MM.1S (cell line): Measurements from ENCODE around the gene ZNF367.

Experiments used
- DNase-seq: peaks from one replicate; pipeline ENCODE4 v3.0.0-alpha.2; 2015
- H2AFZ ChIP-seq: fragments of 300-600 bp; sonication (generic); 2 replicates; pipeline ENCODE4 v1.6.0; 2016; ENCODE audit warnings: antibody characterized with exemption, low read length
- H3F3A ChIP-seq: fragments of 300-600 bp; sonication (generic); 2 replicates; pipeline ENCODE4 v1.6.1; 2016; ENCODE audit warnings: mild to moderate bottlenecking, antibody characterized with exemption, low read length, moderate library complexity, mixed read lengths; ENCODE audit not compliant: insufficient read depth
- H3K27ac ChIP-seq: fragments of 300-600 bp; sonication (generic); 2 replicates; pipeline ENCODE4 v1.5.1; 2016; ENCODE audit warnings: mild to moderate bottlenecking, low read length
- H3K27me3 ChIP-seq: fragments of 300-600 bp; sonication (generic); replicated peaks from 2 replicates; pipeline ENCODE4 v1.6.0; 2016; ENCODE audit warnings: low read length; ENCODE audit not compliant: insufficient read depth
- H3K36me3 ChIP-seq: fragments of 300-600 bp; sonication (generic); replicated peaks from 2 replicates; pipeline ENCODE4 v1.6.1; 2016; ENCODE audit warnings: mild to moderate bottlenecking, low read length, mixed read lengths; ENCODE audit not compliant: insufficient read depth
- H3K4me1 ChIP-seq: fragments of 300-600 bp; sonication (generic); 2 replicates; pipeline ENCODE4 v1.6.1; 2016; ENCODE audit warnings: low read length, mixed read lengths
- H3K4me2 ChIP-seq: fragments of 300-600 bp; sonication (generic); 2 replicates; pipeline ENCODE4 v1.6.0; 2016; ENCODE audit warnings: low read depth, low read length
- H3K4me3 ChIP-seq: fragments of 300-600 bp; sonication (generic); 2 replicates; pipeline ENCODE4 v1.5.1; 2016; ENCODE audit warnings: low read length, mixed read lengths
- H3K79me2 ChIP-seq: fragments of 300-600 bp; sonication (generic); 2 replicates; pipeline ENCODE4 v1.6.1; 2016; ENCODE audit warnings: mixed run types, low read length, mixed read lengths
- H3K9ac ChIP-seq: fragments of 300-600 bp; sonication (generic); 2 replicates; pipeline ENCODE4 v1.6.1; 2016; ENCODE audit warnings: low read length, mixed read lengths
- H3K9me2 ChIP-seq: fragments of 300-600 bp; sonication (generic); replicated peaks from 2 replicates; pipeline ENCODE4 v1.6.1; 2016; ENCODE audit warnings: mild to moderate bottlenecking, low read length, mixed read lengths; ENCODE audit not compliant: insufficient read depth
- H3K9me3 ChIP-seq: fragments of 300-600 bp; sonication (generic); replicated peaks from 2 replicates; pipeline ENCODE4 v1.6.1; 2016; ENCODE audit warnings: mild to moderate bottlenecking, low read length, mixed read lengths; ENCODE audit not compliant: insufficient read depth
- H4K20me1 ChIP-seq: fragments of 300-600 bp; sonication (generic); 2 replicates; pipeline ENCODE4 v1.6.1; 2016; ENCODE audit warnings: mild to moderate bottlenecking, low read length, moderate library complexity, mixed read lengths; ENCODE audit not compliant: insufficient read depth
- EZH2 ChIP-seq: fragments of 300-600 bp; sonication (generic); optimal IDR thresholded peaks from 2 replicates; pipeline ENCODE3; 2017; ENCODE audit warnings: low read depth, mild to moderate bottlenecking, antibody characterized with exemption, low read length, mixed read lengths
- EZH2phosphoT487 ChIP-seq: fragments of 300-600 bp; sonication (generic); IDR thresholded peaks from 2 replicates; pipeline ENCODE4 v1.6.1; 2018; ENCODE audit warnings: antibody characterized with exemption, low read length
- TF ChIP-seq, protein P1 (sequence below): fragments of 300-600 bp; sonication (generic); IDR thresholded peaks from 2 replicates; pipeline ENCODE4 v1.5.1; 2016; ENCODE audit warnings: antibody characterized with exemption, low read length, mixed read lengths

ZNF367 gene

DNA sequence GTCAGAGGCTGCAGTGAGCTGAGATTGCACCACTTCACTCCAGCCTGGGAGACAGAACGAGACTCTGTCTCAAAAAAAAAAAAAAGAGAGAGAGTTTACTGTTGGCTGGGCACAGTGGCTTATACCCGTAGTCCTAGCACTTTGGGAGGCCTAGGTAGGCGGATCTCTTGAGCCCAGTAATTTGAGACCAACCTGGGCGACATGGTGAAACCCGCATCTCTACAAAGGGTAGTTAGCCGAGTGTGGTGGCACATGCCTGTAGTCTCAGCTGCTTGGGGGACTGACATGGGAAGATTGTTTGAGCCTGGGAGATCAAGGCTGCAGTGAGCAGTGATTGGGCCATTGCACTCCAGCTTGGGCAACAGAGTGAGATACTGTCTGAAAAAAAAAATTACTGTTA is 44.4 kb upstream of the ZNF367 start:
- H2AFZ ChIP-seq, result no peak overlapping the region
- H3K36me3 ChIP-seq, result no peaks in the 10 kb centered on the region
- H3K79me2 ChIP-seq, result no peaks in the 10 kb centered on the region
- H3F3A ChIP-seq, result no peaks in the 10 kb centered on the region
- no peaks in the 10 kb centered on the region for H3K27me3 ChIP-seq
- H3K9me2 ChIP-seq, result no peaks in the 10 kb centered on the region
- H3K27ac ChIP-seq, result no peak overlapping the region
- no peak overlapping the region for H3K4me3 ChIP-seq
- no peaks in the 10 kb centered on the region for H3K4me1 ChIP-seq
- no peak overlapping the region for H3K4me2 ChIP-seq
- H3K9me3 ChIP-seq, result no peaks in the 10 kb centered on the region
- no peaks in the 10 kb centered on the region for H4K20me1 ChIP-seq
- DNase-seq, result no peak
- no peak overlapping the region for H3K9ac ChIP-seq
- TF ChIP-seq, protein P1, sequence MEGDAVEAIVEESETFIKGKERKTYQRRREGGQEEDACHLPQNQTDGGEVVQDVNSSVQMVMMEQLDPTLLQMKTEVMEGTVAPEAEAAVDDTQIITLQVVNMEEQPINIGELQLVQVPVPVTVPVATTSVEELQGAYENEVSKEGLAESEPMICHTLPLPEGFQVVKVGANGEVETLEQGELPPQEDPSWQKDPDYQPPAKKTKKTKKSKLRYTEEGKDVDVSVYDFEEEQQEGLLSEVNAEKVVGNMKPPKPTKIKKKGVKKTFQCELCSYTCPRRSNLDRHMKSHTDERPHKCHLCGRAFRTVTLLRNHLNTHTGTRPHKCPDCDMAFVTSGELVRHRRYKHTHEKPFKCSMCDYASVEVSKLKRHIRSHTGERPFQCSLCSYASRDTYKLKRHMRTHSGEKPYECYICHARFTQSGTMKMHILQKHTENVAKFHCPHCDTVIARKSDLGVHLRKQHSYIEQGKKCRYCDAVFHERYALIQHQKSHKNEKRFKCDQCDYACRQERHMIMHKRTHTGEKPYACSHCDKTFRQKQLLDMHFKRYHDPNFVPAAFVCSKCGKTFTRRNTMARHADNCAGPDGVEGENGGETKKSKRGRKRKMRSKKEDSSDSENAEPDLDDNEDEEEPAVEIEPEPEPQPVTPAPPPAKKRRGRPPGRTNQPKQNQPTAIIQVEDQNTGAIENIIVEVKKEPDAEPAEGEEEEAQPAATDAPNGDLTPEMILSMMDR, result no peak

DNA sequence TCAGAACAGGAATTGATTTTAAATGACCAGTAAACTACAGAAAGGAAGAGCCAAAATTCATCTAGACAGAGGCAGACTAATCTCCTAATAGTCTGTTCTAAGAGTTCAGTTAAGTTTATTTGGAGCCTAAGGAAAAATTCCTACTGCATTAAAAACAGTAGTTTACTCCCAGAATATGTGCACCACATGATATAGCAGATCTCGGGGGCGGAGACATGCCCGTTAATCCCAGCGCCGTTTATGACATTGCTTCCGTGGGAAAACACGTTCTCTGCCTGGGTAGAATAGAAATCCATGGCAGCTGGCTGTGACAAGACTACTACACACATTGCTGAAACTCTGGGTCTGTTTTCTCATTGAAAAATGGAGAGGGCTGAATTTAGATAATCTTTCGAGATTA is 43.2 kb upstream of the ZNF367 start:
- no peak for DNase-seq
- Histone ChIP-seq H3K36me3 (no peaks in the 10 kb centered on the region), H3F3A (no peaks in the 10 kb centered on the region), H3K4me3 (no peak overlapping the region), H3K27me3 (no peaks in the 10 kb centered on the region), H3K9me2 (no peaks in the 10 kb centered on the region), H3K9ac (no peak overlapping the region), H3K4me1 (no peaks in the 10 kb centered on the region), H2AFZ (no peak overlapping the region), H3K27ac (no peak overlapping the region), H3K9me3 (no peaks in the 10 kb centered on the region), H3K4me2 (no peak overlapping the region), H4K20me1 (no peaks in the 10 kb centered on the region), H3K79me2 (no peaks in the 10 kb centered on the region)
- TF ChIP-seq, protein P1, result no peak
- TF ChIP-seq EZH2phosphoT487 (no peak), EZH2 (no peak)

DNA sequence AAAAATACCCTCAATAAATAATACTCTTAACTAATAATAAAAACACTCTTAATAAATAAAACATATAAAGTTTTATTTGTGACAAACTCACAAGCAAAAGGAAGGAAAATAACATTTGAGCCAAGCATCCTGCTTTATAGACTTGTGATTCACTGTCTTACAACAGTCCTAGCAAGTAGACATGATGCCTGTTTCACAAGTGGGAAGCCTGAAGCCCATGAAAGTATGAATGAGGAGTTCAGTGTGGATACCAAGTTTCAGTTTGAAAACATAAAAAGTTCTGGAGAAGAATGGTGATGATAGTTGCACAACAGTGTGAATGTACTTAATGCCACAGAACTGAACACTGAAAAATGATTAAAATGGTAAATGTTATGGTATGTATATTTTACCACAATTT is 42.7 kb upstream of the ZNF367 start:
- Histone ChIP-seq H3K9me2 (no peaks in the 10 kb centered on the region), H3K4me2 (no peak overlapping the region), H2AFZ (no peak overlapping the region), H3K79me2 (no peaks in the 10 kb centered on the region), H4K20me1 (no peaks in the 10 kb centered on the region), H3K27me3 (no peaks in the 10 kb centered on the region), H3F3A (no peaks in the 10 kb centered on the region), H3K9ac (no peak overlapping the region), H3K4me3 (no peak overlapping the region), H3K27ac (no peak overlapping the region), H3K9me3 (no peaks in the 10 kb centered on the region), H3K4me1 (no peaks in the 10 kb centered on the region), H3K36me3 (no peaks in the 10 kb centered on the region)
- no peak for DNase-seq
- TF ChIP-seq EZH2phosphoT487, result no peak
- no peak for TF ChIP-seq EZH2
- TF ChIP-seq, protein P1, result no peak

DNA sequence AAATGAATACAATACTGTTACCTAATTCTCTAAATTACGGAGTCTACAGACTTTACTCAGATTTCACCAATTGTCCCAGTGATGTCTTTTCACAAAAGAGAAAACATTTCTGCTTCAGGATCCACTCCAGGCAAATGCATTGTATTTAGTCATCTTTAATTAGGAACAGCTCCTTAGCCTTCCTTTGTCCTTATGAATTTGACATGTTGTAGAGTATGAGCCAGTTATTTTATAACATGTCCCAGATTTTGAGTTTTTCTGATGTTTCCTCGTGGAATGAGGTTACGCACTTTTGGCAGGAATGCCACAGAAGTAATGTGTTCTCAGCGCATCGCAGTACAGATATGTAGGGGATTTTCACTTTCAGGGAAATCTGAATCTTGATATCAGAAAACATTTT is 42.3 kb upstream of the ZNF367 start:
- H3K79me2 ChIP-seq, result no peaks in the 10 kb centered on the region
- no peaks in the 10 kb centered on the region for H4K20me1 ChIP-seq
- H3K27ac ChIP-seq, result no peak overlapping the region
- H3K4me1 ChIP-seq, result no peaks in the 10 kb centered on the region
- no peaks in the 10 kb centered on the region for H3K9me3 ChIP-seq
- H3K4me2 ChIP-seq, result no peak overlapping the region
- TF ChIP-seq, protein P1, result no peak
- TF ChIP-seq EZH2 (no peak), EZH2phosphoT487 (no peak)
- H2AFZ ChIP-seq, result no peak overlapping the region
- no peak overlapping the region for H3K4me3 ChIP-seq
- H3K36me3 ChIP-seq, result no peaks in the 10 kb centered on the region
- H3K9me2 ChIP-seq, result no peaks in the 10 kb centered on the region
- DNase-seq, result no peak
- no peaks in the 10 kb centered on the region for H3K27me3 ChIP-seq
- H3K9ac ChIP-seq, result no peak overlapping the region
- H3F3A ChIP-seq, result no peaks in the 10 kb centered on the region
